SK-N-MC (cell line): ENCODE measurements around the gene CBFA2T2.

Experiments
- EZH2 ChIP-seq: fragments of 200-600 bp; sonication (generic); IDR thresholded peaks from one replicate; pipeline ENCODE4 v1.6.1; 2017; ENCODE audit warnings: antibody characterized with exemption
- FOXP2 ChIP-seq: optimal IDR thresholded peaks from 2 replicates; pipeline ENCODE3; 2011; ENCODE audit warnings: mild to moderate bottlenecking, moderate library complexity; ENCODE audit not compliant: insufficient read depth; ENCODE audit errors: extremely low read length, control extremely low read depth
- POLR2AphosphoS5 ChIP-seq: IDR thresholded peaks from 2 replicates; pipeline ENCODE4 v1.6.1; 2012; ENCODE audit warnings: mild to moderate bottlenecking, low read depth, low read length, borderline replicate concordance

DNA sequence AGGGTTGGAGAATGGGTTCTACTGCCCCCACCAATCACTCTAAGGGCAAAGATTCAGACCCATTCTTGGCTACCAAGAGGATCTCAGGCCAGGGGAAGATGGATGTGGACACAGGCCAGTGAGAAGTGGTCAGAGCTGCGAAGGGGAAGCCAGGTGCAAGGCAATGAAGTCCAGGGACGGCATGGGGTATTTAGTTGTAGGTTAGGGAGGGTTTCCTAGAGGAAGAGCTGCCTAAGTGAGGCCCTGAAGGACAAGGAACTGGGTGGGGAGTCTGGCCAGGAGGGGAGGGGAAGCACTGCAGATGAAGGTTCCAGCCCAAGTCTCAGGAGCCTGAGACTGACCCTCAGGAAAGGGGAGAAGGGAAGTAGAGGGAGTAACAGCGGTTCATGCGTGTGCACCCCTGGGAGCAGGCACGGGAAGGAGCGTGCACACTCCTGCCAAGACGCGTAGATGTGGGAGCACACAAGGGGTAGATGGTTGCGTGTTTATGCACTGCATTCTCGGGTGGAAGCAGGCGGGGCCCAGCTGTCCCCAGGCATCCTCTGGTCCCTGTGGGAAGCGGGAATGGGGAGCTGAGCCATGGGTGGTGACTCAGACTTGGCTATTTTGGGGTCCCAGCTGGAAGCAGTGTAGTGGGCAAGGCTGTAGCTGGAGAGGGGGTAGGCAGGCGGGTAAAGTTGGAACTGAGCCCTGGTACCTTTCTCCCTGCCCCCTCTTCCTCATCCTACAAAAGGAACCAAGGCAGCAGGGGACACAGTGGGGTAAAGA lies 180.2 kb downstream of the CBFA2T2 start:
- TF ChIP-seq POLR2AphosphoS5 (no peak), EZH2 (no peak), FOXP2 (no peak)
